HepG2 (cell line): Measurements from ENCODE around the gene CHRD. TPM values are rescaled to one million over a fixed set of nuclear protein-coding genes. Genes with fewer than 3 reads are reported as not detected.

Experiments used
- ATAC-seq: fragments of 200-7000 bp; cut with Tn5 transposase; 3 replicates; pipeline ENCODE4 v1.9.1; 2020; ENCODE audit warnings: mild to moderate bottlenecking, moderate library complexity
- BruUV-seq: library from RNA; stranded (reverse); fragments of 400-500 nt; replicated peaks from 2 replicates; lab custom pipeline; 2021; lab: Mats Ljungman, UMichigan
- CTCF ChIA-PET: fragments of 300-600 bp; formaldehyde crosslinking; extraction: SDS; loops from one replicate; lab custom pipeline; 2021; ENCODE audit warnings: low total read pairs, inconsistent platforms, low intra/inter-chr PET ratio; lab: Yijun Ruan, JAX
- POLR2A ChIA-PET: fragments of 350-600 bp; sonication (Branson Sonifier 250); formaldehyde crosslinking; loops from one replicate; lab custom pipeline; 2020; ENCODE audit warnings: antibody characterized with exemption, inconsistent platforms; lab: Yijun Ruan, JAX
- DNase-seq: peaks from one replicate; pipeline ENCODE4 v3.0.0-alpha.2; 2015; ENCODE audit warnings: low spot score
- FAIRE-seq: peaks from 3 replicates; lab custom pipeline; 2011; peaks lifted over from hg19 to GRCh38; lab: Jason Lieb, UNC
- H2AFZ ChIP-seq: one replicate; pipeline ENCODE4 v1.6.1; 2011; ENCODE audit warnings: low read length, inconsistent platforms
- H3K27ac ChIP-seq: fragments of 300-600 bp; 3 replicates; pipeline ENCODE4 v1.8.0; 2011; ENCODE audit warnings: mixed run types, mild to moderate bottlenecking, mixed read lengths, low read length, inconsistent platforms; ENCODE audit not compliant: insufficient read depth; ENCODE audit errors: extremely low read length
- H3K27me3 ChIP-seq, 2 experiments: fragments of 200-600 bp in 1 of 2; 2 replicates in 1 of 2; 3 replicates in 1 of 2; pipeline versions ENCODE4 v1.6.0 to v1.8.0; 2011; ENCODE audit warnings: low read length in 2 of 2, mild to moderate bottlenecking in 2 of 2, moderate library complexity in 2 of 2, inconsistent platforms in 1 of 2; ENCODE audit not compliant: insufficient read depth in 2 of 2, control insufficient read depth in 1 of 2
- H3K36me3 ChIP-seq, 2 experiments: fragments of 200-600 bp in 1 of 2; replicated peaks in 1 of 2; 2 replicates in 1 of 2; 3 replicates in 1 of 2; pipeline versions ENCODE4 v1.5.1 to v1.8.0; 2011; ENCODE audit warnings: low read length in 2 of 2, inconsistent platforms in 1 of 2; ENCODE audit not compliant: insufficient read depth in 2 of 2, control insufficient read depth in 1 of 2
- H3K4me1 ChIP-seq: 2 replicates; pipeline ENCODE4 v1.5.1; 2012; ENCODE audit warnings: low read length, inconsistent platforms; ENCODE audit not compliant: insufficient read depth
- H3K4me2 ChIP-seq: 2 replicates; pipeline ENCODE4 v1.6.0; 2011; ENCODE audit warnings: low read depth, low read length, inconsistent platforms
- H3K4me3 ChIP-seq, 3 experiments: fragments of 200-600 bp in 1 of 3; sonication (generic), shearing (Covaris generic) in 1 of 3; replicated peaks in 1 of 3; 2 replicates each; pipeline ENCODE4 v1.5.1; 2011 to 2016; ENCODE audit warnings: low read length in 3 of 3, inconsistent platforms in 2 of 3, low read depth in 2 of 3, mild to moderate bottlenecking in 2 of 3, control low read depth in 1 of 3, mixed read lengths in 1 of 3; ENCODE audit not compliant: insufficient read depth in 1 of 3
- H3K79me2 ChIP-seq: one replicate; pipeline ENCODE4 v1.6.1; 2011; ENCODE audit warnings: low read length, inconsistent platforms; ENCODE audit not compliant: insufficient read depth
- H3K9ac ChIP-seq: 2 replicates; pipeline ENCODE4 v1.6.0; 2011; ENCODE audit warnings: mild to moderate bottlenecking, low read depth, low read length, inconsistent platforms; ENCODE audit not compliant: insufficient read depth
- H3K9me3 ChIP-seq: 2 replicates; pipeline ENCODE4 v1.5.1; 2012; ENCODE audit warnings: mild to moderate bottlenecking, low read length
- H4K20me1 ChIP-seq: 2 replicates; pipeline ENCODE4 v1.6.0; 2011; ENCODE audit warnings: inconsistent platforms, mild to moderate bottlenecking, low read length, moderate library complexity; ENCODE audit not compliant: insufficient read depth
- FOXK1 ChIP-seq: sonication (generic); formaldehyde crosslinking; IDR thresholded peaks from 2 replicates; pipeline ENCODE4 v1.4.0; 2020; ENCODE audit warnings: low read depth, missing genetic modification reagents, borderline replicate concordance
- NR3C1 ChIP-seq: sonication (generic); formaldehyde crosslinking; IDR thresholded peaks from 2 replicates; pipeline ENCODE4 v1.4.0; 2020; ENCODE audit warnings: missing genetic modification reagents
- TOE1 ChIP-seq: sonication (generic); formaldehyde crosslinking; IDR thresholded peaks from 2 replicates; pipeline ENCODE4 v1.4.0; 2020; ENCODE audit warnings: mild to moderate bottlenecking, missing genetic modification reagents
- ZBTB3 ChIP-seq: sonication (generic); formaldehyde crosslinking; IDR thresholded peaks from 2 replicates; pipeline ENCODE4 v1.4.0; 2020; ENCODE audit warnings: low read depth, mild to moderate bottlenecking, moderate library complexity, missing genetic modification reagents, borderline replicate concordance
- ZFYVE20 ChIP-seq: sonication (generic); formaldehyde crosslinking; IDR thresholded peaks from 2 replicates; pipeline ENCODE4 v1.8.0; 2023; ENCODE audit warnings: low read depth, mild to moderate bottlenecking, moderate library complexity, missing genetic modification reagents, borderline replicate concordance
- ZNF432 ChIP-seq: sonication (generic); formaldehyde crosslinking; IDR thresholded peaks from 2 replicates; pipeline ENCODE4 v1.5.0; 2020; ENCODE audit warnings: missing genetic modification reagents, mild to moderate bottlenecking, borderline replicate concordance
- ZNF678 ChIP-seq: sonication (generic); formaldehyde crosslinking; IDR thresholded peaks from 2 replicates; pipeline ENCODE4 v1.4.0; 2020; ENCODE audit warnings: mild to moderate bottlenecking, missing genetic modification reagents
- WGBS: methylation state at CpG from one replicate; pipeline ENCODE4 v1.1.6; 2017; ENCODE audit warnings: low lambda C conversion rate; 5-methylcytosine and 5-hydroxymethylcytosine counted together
- in situ Hi-C: cut with HindIII; loops from 2 replicates; pipeline ENCODE4 v1.10.0; 2017; ENCODE audit warnings: low pct_unique_long_range_greater_than_20kb; ENCODE audit not compliant: extremely low pct_ligation_motif_present
- intact Hi-C: fragments of 100-400 bp; cut with micrococcal nuclease; formaldehyde crosslinking; loops from one replicate; pipeline ENCODE4 v1.10.0; 2022; ENCODE audit not compliant: unreplicated experiment
- polyA plus RNA-seq, 8 experiments: library from polyadenylated mRNA; depleted of rRNA in 3 of 8; stranded (reverse) in 7 of 8; unstranded in 1 of 8; fragments of >200 nt; fragmentation: Illumina TruSeq in 4 of 8; extraction: Trizol in 4 of 8; gene quantifications; 2 replicates each; pipeline versions ENCODE4 v1.2.1 to v1.2.3, GENCODE V29; 2011 to 2016; ENCODE audit warnings: low read depth in 4 of 8, missing spikeins in 1 of 8, mixed read lengths in 1 of 8; ENCODE audit not compliant: insufficient read depth in 1 of 8
- total RNA-seq, 5 experiments: library from RNA; depleted of rRNA; stranded (reverse); fragments of >200 nt; fragmentation: Illumina TruSeq; extraction: Trizol; gene quantifications; 2 replicates each; pipeline ENCODE4 v1.2.3, GENCODE V29; 2016; ENCODE audit warnings: low read depth in 1 of 5
- TF ChIP-seq, protein P1 (sequence below): sonication (generic); formaldehyde crosslinking; IDR thresholded peaks from 2 replicates; pipeline ENCODE4 v1.5.0; 2020; ENCODE audit warnings: missing genetic modification reagents, mild to moderate bottlenecking, borderline replicate concordance
- TF ChIP-seq, protein P2 (sequence below): sonication (generic); formaldehyde crosslinking; IDR thresholded peaks from 2 replicates; pipeline ENCODE4 v1.9.0; 2021; ENCODE audit warnings: missing genetic modification reagents, borderline replicate concordance
- TF ChIP-seq, protein P3 (sequence below): sonication (generic); formaldehyde crosslinking; IDR thresholded peaks from 2 replicates; pipeline ENCODE4 v1.8.0; 2023; ENCODE audit warnings: mild to moderate bottlenecking, missing genetic modification reagents
- TF ChIP-seq, protein P4 (sequence below): sonication (generic); formaldehyde crosslinking; IDR thresholded peaks from 2 replicates; pipeline ENCODE4 v1.4.0; 2020; ENCODE audit warnings: missing genetic modification reagents
- TF ChIP-seq, protein P5 (sequence below): sonication (generic); formaldehyde crosslinking; IDR thresholded peaks from 2 replicates; pipeline ENCODE4 v1.5.1; 2020; ENCODE audit warnings: missing genetic modification reagents, mild to moderate bottlenecking, borderline replicate concordance

The CHRD gene
- total and polyA plus RNA-seq, 2 of the 13 experiments (the other 11 are each of a cell fraction or from before 2014, with no cell fraction given): 22.2 to 35.2 TPM

DNA sequence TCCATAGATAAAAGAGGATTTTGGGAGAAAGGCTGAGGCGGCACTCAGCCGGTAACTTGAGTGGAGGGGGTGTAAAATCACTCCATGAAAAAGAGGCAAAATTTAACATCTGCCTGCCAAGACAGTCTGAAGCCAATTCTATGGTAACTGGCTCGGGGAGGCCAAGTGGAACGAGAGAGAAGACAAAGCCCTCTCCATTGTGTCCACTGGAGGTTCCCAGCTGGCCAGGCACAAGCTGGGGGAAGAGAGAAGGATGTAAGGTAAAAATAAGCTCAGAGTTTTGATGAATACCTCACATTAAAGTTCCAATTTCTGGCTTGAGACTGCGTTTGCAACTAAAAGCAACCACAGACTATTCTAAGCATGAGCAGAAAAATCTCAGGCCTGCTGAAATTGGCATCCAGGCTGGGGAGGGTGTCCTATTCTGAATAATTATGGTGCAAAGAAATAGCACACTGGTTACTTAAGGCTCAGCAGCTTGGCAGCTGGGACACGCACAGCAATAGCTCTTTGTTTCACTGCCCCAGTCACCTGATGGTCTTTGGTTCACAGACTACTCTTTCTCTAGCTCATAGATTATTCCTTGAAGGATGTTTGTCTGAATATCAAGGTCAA, 48.8 kb downstream of the CHRD start:
- intact Hi-C loops (no loop called here), in situ Hi-C loops (no loop called here)
- Histone ChIP-seq H3K27ac (no peak overlapping the region), H3K4me1 (no peaks in the 10 kb centered on the region), H3K9me3 (no peaks in the 10 kb centered on the region), H3K4me2 (no peak overlapping the region), H3K27me3 (peaks cover 0 to 1% of the 10 kb centered on the region in 2 experiments; a peak in 1 of 5 replicates), H3K9ac (no peak overlapping the region), H4K20me1 (no peaks in the 10 kb centered on the region), H3K79me2 (no peaks in the 10 kb centered on the region), H3K4me3 (no peak overlapping the region), H2AFZ (no peak overlapping the region), H3K36me3 (no peaks in the 10 kb centered on the region)
- ChIA-PET CTCF (no interaction called here), POLR2A (no interaction called here)
- no peak for DNase-seq
- no TSS peak for BruUV-seq
- no peak for ATAC-seq
- 35% methylated on average over 6 of the region's 6 CpGs for WGBS
- TF ChIP-seq, protein P1, sequence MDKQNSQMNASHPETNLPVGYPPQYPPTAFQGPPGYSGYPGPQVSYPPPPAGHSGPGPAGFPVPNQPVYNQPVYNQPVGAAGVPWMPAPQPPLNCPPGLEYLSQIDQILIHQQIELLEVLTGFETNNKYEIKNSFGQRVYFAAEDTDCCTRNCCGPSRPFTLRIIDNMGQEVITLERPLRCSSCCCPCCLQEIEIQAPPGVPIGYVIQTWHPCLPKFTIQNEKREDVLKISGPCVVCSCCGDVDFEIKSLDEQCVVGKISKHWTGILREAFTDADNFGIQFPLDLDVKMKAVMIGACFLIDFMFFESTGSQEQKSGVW: no peak
- TF ChIP-seq FOXK1 (CRISPR knock-in tag) (no peak), TOE1 (no peak), ZFYVE20 (CRISPR knock-in tag) (no peak), ZNF678 (no peak), ZBTB3 (no peak), ZNF432 (CRISPR knock-in tag) (no peak), NR3C1 (no peak)
- TF ChIP-seq, protein P2, sequence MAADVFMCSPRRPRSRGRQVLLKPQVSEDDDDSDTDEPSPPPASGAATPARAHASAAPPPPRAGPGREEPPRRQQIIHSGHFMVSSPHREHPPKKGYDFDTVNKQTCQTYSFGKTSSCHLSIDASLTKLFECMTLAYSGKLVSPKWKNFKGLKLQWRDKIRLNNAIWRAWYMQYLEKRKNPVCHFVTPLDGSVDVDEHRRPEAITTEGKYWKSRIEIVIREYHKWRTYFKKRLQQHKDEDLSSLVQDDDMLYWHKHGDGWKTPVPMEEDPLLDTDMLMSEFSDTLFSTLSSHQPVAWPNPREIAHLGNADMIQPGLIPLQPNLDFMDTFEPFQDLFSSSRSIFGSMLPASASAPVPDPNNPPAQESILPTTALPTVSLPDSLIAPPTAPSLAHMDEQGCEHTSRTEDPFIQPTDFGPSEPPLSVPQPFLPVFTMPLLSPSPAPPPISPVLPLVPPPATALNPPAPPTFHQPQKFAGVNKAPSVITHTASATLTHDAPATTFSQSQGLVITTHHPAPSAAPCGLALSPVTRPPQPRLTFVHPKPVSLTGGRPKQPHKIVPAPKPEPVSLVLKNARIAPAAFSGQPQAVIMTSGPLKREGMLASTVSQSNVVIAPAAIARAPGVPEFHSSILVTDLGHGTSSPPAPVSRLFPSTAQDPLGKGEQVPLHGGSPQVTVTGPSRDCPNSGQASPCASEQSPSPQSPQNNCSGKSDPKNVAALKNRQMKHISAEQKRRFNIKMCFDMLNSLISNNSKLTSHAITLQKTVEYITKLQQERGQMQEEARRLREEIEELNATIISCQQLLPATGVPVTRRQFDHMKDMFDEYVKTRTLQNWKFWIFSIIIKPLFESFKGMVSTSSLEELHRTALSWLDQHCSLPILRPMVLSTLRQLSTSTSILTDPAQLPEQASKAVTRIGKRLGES (CRISPR knock-in tag): no peak
- TF ChIP-seq, protein P3, sequence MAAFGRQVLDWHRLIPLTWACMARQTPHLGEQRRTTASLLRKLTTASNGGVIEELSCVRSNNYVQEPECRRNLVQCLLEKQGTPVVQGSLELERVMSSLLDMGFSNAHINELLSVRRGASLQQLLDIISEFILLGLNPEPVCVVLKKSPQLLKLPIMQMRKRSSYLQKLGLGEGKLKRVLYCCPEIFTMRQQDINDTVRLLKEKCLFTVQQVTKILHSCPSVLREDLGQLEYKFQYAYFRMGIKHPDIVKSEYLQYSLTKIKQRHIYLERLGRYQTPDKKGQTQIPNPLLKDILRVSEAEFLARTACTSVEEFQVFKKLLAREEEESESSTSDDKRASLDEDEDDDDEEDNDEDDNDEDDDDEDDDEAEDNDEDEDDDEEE (CRISPR knock-in tag): no peak
- TF ChIP-seq, protein P4, sequence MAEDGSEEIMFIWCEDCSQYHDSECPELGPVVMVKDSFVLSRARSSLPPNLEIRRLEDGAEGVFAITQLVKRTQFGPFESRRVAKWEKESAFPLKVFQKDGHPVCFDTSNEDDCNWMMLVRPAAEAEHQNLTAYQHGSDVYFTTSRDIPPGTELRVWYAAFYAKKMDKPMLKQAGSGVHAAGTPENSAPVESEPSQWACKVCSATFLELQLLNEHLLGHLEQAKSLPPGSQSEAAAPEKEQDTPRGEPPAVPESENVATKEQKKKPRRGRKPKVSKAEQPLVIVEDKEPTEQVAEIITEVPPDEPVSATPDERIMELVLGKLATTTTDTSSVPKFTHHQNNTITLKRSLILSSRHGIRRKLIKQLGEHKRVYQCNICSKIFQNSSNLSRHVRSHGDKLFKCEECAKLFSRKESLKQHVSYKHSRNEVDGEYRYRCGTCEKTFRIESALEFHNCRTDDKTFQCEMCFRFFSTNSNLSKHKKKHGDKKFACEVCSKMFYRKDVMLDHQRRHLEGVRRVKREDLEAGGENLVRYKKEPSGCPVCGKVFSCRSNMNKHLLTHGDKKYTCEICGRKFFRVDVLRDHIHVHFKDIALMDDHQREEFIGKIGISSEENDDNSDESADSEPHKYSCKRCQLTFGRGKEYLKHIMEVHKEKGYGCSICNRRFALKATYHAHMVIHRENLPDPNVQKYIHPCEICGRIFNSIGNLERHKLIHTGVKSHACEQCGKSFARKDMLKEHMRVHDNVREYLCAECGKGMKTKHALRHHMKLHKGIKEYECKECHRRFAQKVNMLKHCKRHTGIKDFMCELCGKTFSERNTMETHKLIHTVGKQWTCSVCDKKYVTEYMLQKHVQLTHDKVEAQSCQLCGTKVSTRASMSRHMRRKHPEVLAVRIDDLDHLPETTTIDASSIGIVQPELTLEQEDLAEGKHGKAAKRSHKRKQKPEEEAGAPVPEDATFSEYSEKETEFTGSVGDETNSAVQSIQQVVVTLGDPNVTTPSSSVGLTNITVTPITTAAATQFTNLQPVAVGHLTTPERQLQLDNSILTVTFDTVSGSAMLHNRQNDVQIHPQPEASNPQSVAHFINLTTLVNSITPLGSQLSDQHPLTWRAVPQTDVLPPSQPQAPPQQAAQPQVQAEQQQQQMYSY (CRISPR knock-in tag): no peak
- TF ChIP-seq, protein P5, sequence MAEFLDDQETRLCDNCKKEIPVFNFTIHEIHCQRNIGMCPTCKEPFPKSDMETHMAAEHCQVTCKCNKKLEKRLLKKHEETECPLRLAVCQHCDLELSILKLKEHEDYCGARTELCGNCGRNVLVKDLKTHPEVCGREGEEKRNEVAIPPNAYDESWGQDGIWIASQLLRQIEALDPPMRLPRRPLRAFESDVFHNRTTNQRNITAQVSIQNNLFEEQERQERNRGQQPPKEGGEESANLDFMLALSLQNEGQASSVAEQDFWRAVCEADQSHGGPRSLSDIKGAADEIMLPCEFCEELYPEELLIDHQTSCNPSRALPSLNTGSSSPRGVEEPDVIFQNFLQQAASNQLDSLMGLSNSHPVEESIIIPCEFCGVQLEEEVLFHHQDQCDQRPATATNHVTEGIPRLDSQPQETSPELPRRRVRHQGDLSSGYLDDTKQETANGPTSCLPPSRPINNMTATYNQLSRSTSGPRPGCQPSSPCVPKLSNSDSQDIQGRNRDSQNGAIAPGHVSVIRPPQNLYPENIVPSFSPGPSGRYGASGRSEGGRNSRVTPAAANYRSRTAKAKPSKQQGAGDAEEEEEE (CRISPR knock-in tag): no peak
- no peak for FAIRE-seq
